ENCODE results near the gene ZNF385B.

ZNF385B gene

DNA sequence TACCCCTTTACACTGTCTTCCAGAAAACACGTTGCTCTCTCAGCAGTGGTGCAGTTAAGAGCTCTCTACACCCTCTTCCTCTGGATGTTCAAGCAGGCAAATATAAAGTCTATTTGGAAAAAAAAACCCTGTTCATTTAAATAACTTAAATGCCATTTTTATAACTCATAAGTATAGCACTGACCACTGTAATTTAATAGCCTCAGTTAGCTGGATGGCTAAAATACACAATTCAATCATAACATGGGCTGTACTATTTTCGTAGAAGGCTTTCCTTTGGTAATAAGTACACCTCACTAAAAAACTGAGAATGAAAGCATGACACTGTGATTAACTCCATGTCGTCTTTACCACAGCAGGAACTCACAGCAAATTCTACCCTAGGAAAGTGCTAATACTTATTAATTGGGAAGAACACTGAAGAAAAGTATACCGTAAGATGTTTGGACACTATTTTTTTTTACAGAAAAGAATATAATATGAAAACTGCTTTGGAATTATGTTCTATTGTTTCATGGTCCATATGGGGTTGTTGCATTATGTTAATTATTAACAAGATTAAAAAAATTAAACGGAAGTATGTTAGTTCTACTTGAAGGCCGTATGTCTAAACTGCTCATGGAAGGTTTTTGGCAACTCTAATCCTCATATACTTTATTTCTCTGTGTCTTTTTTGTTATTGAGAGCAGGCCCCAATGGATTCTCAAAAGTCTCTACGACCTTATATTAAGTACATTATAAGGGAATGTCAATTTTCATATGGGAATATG, 269.1 kb downstream of the ZNF385B start:
- DNase-seq (ENCODE audit: low read depth in 2 of 2) = no peak

DNA sequence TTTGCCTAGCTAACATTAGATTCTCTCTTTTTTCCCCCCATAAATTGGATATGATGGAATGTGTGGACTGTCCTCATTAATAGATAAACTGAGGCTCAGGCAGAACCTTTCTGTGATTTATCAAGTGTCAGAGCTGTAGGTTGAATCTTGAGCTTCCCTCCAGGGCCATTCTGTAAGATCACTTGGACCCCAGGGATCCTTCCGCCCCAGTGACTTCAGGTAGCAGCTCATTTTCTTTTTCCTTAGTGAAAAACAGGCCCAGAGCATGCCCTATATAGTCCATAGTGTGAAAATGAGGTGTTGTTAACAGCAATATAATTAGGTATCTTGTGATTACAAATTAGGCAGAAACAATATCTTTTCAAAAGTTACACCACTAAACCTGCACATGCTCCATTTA, 269.7 kb downstream of the ZNF385B start:
- DNase-seq (ENCODE audit: low read depth in 2 of 2) = no peak

DNA sequence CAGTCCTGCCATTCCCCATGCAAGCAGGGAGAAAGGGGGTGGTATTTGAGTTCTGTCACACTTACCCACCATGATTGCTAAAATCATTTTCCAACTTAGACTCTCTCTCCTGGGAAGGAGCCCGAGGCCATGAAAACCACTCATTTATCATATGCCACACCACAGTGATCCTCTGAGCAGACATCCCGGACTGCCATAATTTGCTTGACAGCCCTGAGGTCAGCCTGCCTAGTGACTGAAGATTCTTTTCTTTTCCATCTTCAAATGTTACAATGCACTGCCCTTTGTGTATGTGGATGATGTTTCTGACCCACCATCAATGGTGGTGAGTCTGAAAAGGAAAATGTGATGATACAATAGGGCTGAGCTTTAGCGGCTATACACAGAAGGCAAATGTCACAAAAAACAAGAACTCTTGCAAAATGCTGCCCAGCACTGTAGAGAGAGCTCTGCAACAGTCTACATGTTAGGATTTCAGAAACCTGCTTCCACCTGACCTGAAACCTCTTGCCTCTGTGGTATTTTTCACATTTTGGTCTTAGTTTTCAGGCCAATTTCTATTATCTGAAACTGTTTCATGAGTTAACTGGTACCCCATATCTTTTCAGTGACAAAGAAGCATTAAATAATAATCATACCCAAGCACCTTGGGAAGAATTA, 272.8 kb downstream of the ZNF385B start:
- no peak for DNase-seq (ENCODE audit: low read depth in 2 of 2)

DNA sequence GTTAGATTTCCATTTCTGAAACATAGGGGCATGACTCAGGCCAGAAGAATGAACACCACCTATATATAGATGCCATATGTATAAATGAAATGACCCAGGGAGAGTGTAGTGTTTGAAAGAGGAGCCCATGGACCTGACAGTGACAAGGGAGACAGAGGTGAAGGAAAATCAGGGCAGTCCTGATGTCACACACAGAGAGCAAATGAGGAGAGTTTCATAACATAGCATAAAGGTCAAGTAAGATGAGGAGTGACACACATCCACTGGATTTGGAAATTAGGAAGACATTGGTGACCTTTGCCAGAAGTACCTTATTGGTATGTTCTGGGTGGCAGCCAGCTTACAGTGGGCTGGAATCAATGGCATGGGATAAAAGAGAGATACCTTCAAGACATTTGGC, 276.7 kb downstream of the ZNF385B start:
- no peak for DNase-seq (ENCODE audit: low read depth in 2 of 2)

GRCh38 chr2:179581605-179582004, 279.8 kb downstream of the ZNF385B start:
- no peak for DNase-seq (ENCODE audit: low read depth in 2 of 2)

- DNase-seq (ENCODE audit: low read depth in 2 of 2) = no peak
Measured at GRCh38 chr2:179580378-179581146, 280.9 kb downstream of the ZNF385B start.

GRCh38 chr2:179579800-179580199, 281.6 kb downstream of the ZNF385B start:
- DNase-seq (ENCODE audit: low read depth in 2 of 2) = no peak

DNA sequence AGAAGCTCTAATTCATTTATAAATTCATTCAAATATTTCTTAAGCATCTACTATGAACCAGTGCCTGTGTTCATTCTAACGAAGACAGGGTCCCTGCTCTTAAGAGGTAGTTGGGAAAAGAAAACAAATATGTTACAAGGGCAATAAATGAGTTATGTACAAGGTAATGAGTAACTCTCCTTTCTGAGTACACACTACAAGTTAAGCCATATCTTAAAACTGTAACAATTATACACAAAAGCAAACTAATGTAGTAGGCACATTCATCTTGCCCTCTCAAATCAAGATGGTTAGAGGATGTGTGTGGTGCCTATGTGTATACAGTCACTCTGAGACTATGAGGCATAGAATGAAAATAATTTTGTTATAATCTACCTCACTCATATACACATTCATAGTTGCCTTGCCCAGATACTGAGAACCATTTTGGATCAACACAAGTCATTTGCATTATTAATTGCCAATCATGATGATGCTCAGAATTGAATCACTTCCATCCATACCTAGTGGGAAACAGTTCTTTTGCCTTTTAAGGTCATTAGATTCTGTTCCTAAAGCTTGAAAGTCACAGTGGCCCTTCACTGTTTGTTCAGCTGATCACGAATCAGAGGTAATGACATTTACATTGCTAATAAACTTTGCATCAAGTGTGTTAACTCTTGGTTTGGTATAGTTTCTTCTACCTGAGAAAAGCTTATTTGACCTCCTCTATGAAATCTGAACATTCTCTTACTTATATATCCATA, 283.1 kb downstream of the ZNF385B start:
- DNase-seq (ENCODE audit: low read depth in 2 of 2) = no peak

DNA sequence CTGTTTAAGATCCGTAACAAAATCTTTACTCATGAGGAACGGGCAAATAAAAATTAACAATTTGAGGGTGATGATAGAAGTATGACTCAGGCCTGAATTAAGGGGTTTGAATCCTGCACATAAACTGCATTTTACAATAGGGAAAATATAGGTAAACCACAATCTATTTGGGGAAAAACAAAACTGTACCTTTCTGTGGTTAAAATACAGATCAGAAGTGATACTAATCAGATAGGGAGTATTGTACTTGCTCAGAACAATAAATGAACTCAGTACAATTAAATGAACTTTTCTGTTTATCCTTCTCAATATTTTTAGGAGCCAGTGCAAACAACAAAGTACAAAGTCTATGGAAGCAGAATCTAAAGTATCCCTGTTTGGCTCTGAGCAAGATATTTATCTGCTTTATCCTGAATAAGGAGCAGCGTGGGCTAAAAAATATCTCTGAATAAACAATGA, 287.3 kb downstream of the ZNF385B start:
- DNase-seq (ENCODE audit: low read depth in 2 of 2) = no peak

DNA sequence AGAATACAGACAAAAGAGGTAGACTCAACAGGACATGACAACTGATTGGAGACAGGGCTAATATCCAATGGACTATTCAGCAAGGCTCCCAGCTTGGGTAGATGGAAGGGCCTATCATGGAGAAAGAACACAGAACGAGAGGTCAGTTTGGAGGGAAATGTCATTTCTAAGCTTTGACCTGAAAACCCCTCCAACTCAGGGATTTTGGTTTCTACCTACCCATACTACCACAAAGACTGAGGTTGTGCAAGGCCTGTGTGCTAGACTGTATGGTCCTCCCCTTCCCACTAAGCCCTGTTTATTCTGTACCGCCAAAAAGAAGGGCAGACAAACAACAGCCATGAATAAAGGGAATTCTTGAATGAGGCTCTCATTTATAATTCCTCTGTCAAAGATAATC, 288.9 kb downstream of the ZNF385B start:
- DNase-seq (ENCODE audit: low read depth in 2 of 2) = no peak

- DNase-seq (ENCODE audit: low read depth in 2 of 2) = no peak
Measured at GRCh38 chr2:179571721-179572120, 289.7 kb downstream of the ZNF385B start.

- DNase-seq (ENCODE audit: low read depth in 2 of 2) = no peak
Measured at GRCh38 chr2:179571252-179571651, 290.2 kb downstream of the ZNF385B start.

DNA sequence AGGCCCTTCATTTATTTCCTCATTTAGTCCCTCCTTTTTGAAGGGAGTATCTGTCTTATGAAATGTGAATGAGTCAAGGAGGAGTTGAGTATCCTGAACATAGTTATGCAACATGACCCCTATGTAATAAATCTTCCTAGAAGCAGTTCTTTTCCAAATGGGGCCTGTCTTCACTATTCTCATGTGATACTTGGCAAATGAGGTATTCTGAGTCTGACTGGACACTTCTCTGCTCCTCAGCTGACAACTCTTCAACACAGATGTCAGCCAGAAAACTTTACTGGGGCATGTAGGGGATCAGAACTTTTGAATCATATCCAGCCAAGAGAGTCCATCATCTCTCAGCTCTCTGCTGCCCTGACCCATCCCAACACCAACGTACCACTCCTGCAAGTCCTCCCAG, 291.6 kb downstream of the ZNF385B start:
- DNase-seq (ENCODE audit: low read depth in 2 of 2) = no peak

DNA sequence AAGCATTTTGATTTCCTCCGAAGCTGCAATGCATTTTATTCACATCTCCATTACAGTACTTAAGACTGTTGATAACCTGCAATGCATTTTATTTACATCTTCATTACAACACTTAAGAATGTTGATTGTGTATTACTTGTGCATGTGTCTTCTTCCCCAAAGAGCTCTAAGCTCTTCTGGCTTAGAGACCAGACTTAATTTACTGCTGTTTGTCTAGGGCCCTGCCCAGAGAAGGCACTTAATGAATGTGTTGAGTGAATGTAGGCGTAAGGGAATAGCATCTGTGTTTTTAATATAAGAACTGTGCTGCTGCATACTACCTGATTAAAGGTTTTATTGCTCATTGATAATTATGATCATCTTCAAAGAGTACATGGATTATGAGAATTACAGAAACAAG, 295.6 kb downstream of the ZNF385B start:
- no peak for DNase-seq (ENCODE audit: low read depth in 2 of 2)

DNA sequence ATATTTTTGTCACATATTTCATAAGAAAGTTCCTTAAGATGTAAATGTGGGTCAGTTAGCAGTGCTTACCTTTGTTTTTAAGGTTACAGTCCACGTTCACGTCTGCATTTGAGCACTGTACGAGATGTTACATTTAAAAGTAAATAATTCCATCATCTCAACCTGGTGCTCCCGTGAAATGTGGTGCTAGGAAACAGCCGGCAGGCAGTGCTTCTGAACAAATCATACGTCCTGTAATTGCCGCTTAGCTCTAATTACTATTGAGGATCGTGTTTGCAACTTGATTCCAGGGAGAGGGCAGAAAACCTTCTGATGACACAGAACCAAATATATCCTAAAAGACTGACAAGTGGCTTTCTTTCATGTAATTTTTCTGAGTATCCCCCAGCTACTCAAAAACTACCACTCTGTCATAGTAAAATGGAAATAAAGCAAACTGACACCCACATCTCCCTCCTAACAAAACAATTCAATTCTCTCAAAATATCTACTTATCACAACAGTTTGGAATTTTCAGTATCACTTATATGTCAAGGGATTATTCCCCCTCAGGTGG, 299.0 kb downstream of the ZNF385B start:
- no peak for DNase-seq (ENCODE audit: low read depth in 2 of 2)

GRCh38 chr2:179561702-179562101, 299.7 kb downstream of the ZNF385B start:
- no peak for DNase-seq (ENCODE audit: low read depth in 2 of 2)

DNA sequence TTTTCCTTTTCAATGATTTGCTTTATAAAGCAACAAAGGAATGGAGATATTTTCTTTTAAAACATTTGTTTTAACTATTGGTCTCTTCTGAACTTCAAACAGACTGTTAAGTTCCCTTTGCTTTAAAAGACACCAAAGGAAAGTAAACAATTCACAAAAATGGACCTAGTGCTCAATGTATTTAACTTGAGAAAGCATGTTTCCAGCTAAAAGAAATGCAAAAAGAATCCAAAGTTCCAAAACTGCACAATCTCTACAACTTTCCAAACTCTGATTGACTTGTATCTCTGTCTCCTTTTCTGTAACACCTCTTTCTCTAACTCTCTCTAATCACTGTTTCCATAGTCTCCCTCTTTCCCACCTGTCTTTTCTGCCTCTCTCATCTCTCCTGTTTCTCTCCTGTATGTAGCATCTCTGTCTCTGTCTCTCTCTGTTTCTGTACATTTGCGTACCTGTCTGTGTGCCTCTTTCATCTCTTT, 301.1 kb downstream of the ZNF385B start:
- no peak for DNase-seq (ENCODE audit: low read depth in 2 of 2)

GRCh38 chr2:179559108-179559806, 302.2 kb downstream of the ZNF385B start:
- no peak for DNase-seq (ENCODE audit: low read depth in 2 of 2)

- DNase-seq (ENCODE audit: low read depth in 2 of 2) = no peak
Measured at GRCh38 chr2:179558010-179558934, 303.1 kb downstream of the ZNF385B start.

GRCh38 chr2:179556425-179556824, 305.0 kb downstream of the ZNF385B start:
- DNase-seq (ENCODE audit: low read depth in 2 of 2) = no peak
